K562 (cell line): ENCODE results near the gene ANKRD61. TPM values are rescaled to one million over a fixed set of nuclear protein-coding genes. Genes with fewer than 3 reads are reported as not detected.

ENCODE experiments used
- ARID3B ChIP-seq: fragments of 250-450 bp; sonication (Bioruptor Pico); IDR thresholded peaks from 2 replicates; pipeline ENCODE4 v1.4.0; 2020; ENCODE audit warnings: borderline replicate concordance
- BDP1 ChIP-seq: IDR thresholded peaks from 3 replicates; pipeline ENCODE4 v1.6.1; 2011; ENCODE audit not compliant: insufficient read length, insufficient read depth
- C11orf30 ChIP-seq: fragments of 450-650 bp; IDR thresholded peaks from 2 replicates; pipeline ENCODE4 v1.6.1; 2016; ENCODE audit warnings: low read depth, mild to moderate bottlenecking
- CC2D1A ChIP-seq: fragments of 450-650 bp; IDR thresholded peaks from 2 replicates; pipeline ENCODE4 v1.6.1; 2017; ENCODE audit warnings: mild to moderate bottlenecking
- ETV5 ChIP-seq: sonication (generic); formaldehyde crosslinking; IDR thresholded peaks from 2 replicates; pipeline ENCODE4 v1.4.0; 2020; ENCODE audit warnings: low read depth, mild to moderate bottlenecking, missing genetic modification reagents
- LEF1 ChIP-seq: fragments of 450-650 bp; IDR thresholded peaks from 2 replicates; pipeline ENCODE4 v1.6.1; 2016; ENCODE audit warnings: mild to moderate bottlenecking
- MEIS2 ChIP-seq: fragments of 450-650 bp; IDR thresholded peaks from 2 replicates; pipeline ENCODE4 v1.6.1; 2014; ENCODE audit warnings: mild to moderate bottlenecking; ENCODE audit not compliant: partially characterized antibody
- NFATC3 ChIP-seq: fragments of 450-650 bp; IDR thresholded peaks from 2 replicates; pipeline ENCODE4 v1.6.1; 2017; ENCODE audit warnings: mild to moderate bottlenecking
- NFIC ChIP-seq: fragments of 450-650 bp; IDR thresholded peaks from 2 replicates; pipeline ENCODE4 v1.6.1; 2017; ENCODE audit warnings: mild to moderate bottlenecking, inconsistent platforms
- OTX1 ChIP-seq: fragments of 450-650 bp; formaldehyde crosslinking; IDR thresholded peaks from 2 replicates; pipeline ENCODE4 v1.4.0; 2022; ENCODE audit warnings: mild to moderate bottlenecking
- POLR3G ChIP-seq: IDR thresholded peaks from 2 replicates; pipeline ENCODE4 v1.6.1; 2011; ENCODE audit not compliant: insufficient read length, insufficient replicate concordance; ENCODE audit errors: extremely low read depth
- SNAPC5 ChIP-seq: fragments of 250-450 bp; sonication (Bioruptor Pico); IDR thresholded peaks from 2 replicates; pipeline ENCODE4 v1.8.0; 2021; ENCODE audit warnings: moderate library complexity, mild to moderate bottlenecking, inconsistent platforms
- TEAD4 ChIP-seq, 2 experiments: sonication (generic) in 1 of 2; formaldehyde crosslinking in 1 of 2; IDR thresholded peaks; 2 replicates each; pipeline versions ENCODE4 v1.6.1 to v1.8.0; 2012 to 2022; ENCODE audit warnings: borderline replicate concordance in 1 of 2, inconsistent platforms in 1 of 2, low read length in 1 of 2, mild to moderate bottlenecking in 1 of 2, missing genetic modification reagents in 1 of 2
- U2AF1 ChIP-seq: fragments of 200-400 bp; formaldehyde crosslinking; optimal IDR thresholded peaks from 2 replicates; pipeline ENCODE3; 2017; ENCODE audit warnings: mild to moderate bottlenecking, low read depth, low read length, moderate library complexity
- VEZF1 ChIP-seq: fragments of 200-800 bp; sonication (Bioruptor generic); IDR thresholded peaks from 2 replicates; pipeline ENCODE4 v1.6.1; 2017; ENCODE audit warnings: missing genetic modification characterization, missing compliant biosample characterization
- ZBED1 ChIP-seq: IDR thresholded peaks from 2 replicates; pipeline ENCODE4 v1.6.1; 2014
- ZBTB34 ChIP-seq: fragments of 250-450 bp; sonication (Bioruptor Pico); IDR thresholded peaks from 2 replicates; pipeline ENCODE4 v1.8.0; 2021; ENCODE audit warnings: mild to moderate bottlenecking, moderate library complexity
- ZC3H4 ChIP-seq: sonication (generic); formaldehyde crosslinking; IDR thresholded peaks from 2 replicates; pipeline ENCODE4 v1.9.0; 2021; ENCODE audit warnings: missing genetic modification reagents, borderline replicate concordance
- ZNF232 ChIP-seq: sonication (generic); formaldehyde crosslinking; IDR thresholded peaks from 2 replicates; pipeline ENCODE4 v1.8.0; 2022; ENCODE audit warnings: mild to moderate bottlenecking, missing genetic modification reagents
- ZNF384 ChIP-seq: IDR thresholded peaks from 2 replicates; pipeline ENCODE4 v1.6.1; 2012; ENCODE audit warnings: low read depth, low read length, improper control_type of control experiment
- ZNF444 ChIP-seq: fragments of 250-450 bp; sonication (Bioruptor Pico); IDR thresholded peaks from 2 replicates; pipeline ENCODE4 v1.4.0; 2020; ENCODE audit warnings: mild to moderate bottlenecking, moderate library complexity
- polyA plus RNA-seq, 8 experiments: library from polyadenylated mRNA; depleted of rRNA in 4 of 8; stranded (reverse) in 5 of 8; unstranded in 3 of 8; fragments of >200 nt; fragmentation: Nextera tagmentation in 2 of 8; fragmentation: Illumina TruSeq in 1 of 8; extraction: Ambion mirVana in 2 of 8; extraction: Trizol in 1 of 8; gene quantifications; 2 replicates each; pipeline versions ENCODE4 v1.2.1 to v1.2.3, GENCODE V29; 2011 to 2014; ENCODE audit warnings: inconsistent platforms in 1 of 8, missing spikeins in 1 of 8
- total RNA-seq, 7 experiments: library from RNA; depleted of rRNA in 6 of 7; stranded (reverse); fragments of >200 nt in 6 of 7; fragmentation: Illumina TruSeq in 2 of 7; extraction: Trizol in 2 of 7; gene quantifications; 2 replicates each; pipeline versions ENCODE4 v1.2.1 to v1.2.3, GENCODE V29; 2011 to 2021; ENCODE audit warnings: low replicate concordance in 1 of 7

The ANKRD61 gene
- total and polyA plus RNA-seq, 9 of the 15 experiments (the other 6 are each of a cell fraction or from before 2014, with no cell fraction given) = 0.08 to 0.11 (median 0.09) TPM; not detected in 5

GRCh38 chr7:6008668-6009611 is 22.2 kb upstream of the ANKRD61 start, which contains the start of the genes AIMP2 and PMS2 (continued):
- TF ChIP-seq VEZF1 (CRISPR knock-in tag) (peak; percentile 59), TEAD4 (IDR thresholded peaks at IDR 0.05; ENCODE audit: low read length) (peak; percentile 60; the same call in 1 of the 2 replicates), TEAD4 (CRISPR knock-in tag; IDR thresholded peaks at IDR 0.05; ENCODE audit: borderline replicate concordance) (peak; percentile 91), ZBTB34 (no peak), ZC3H4 (peak; percentile 79; the same call in 1 of the 2 replicates), CC2D1A (peak; percentile 35; the same call in 1 of the 2 replicates), NFATC3 (peak; percentile 30; the same call in 1 of the 2 replicates), LEF1 (peak; percentile 60; the same call in 1 of the 2 replicates), OTX1 (CRISPR knock-in tag) (0 out of 2 replicates have a peak, but pooled peaks have one; percentile 13), ZNF384 (no peak), POLR3G (no peak), ARID3B (CRISPR knock-in tag) (peak; percentile 89; the same call in 1 of the 2 replicates), NFIC (peak; percentile 26; the same call in 1 of the 2 replicates), ZNF444 (0 out of 2 replicates have a peak, but pooled peaks have one; percentile 21), ZNF232 (CRISPR knock-in tag) (no peak), ZBED1 (no peak), ETV5 (CRISPR knock-in tag) (peak; percentile 16; the same call in 1 of the 2 replicates), SNAPC5 (CRISPR knock-in tag) (no peak), MEIS2 (peak; percentile 62), BDP1 (no peak), U2AF1 (no peak), C11orf30 (peak; percentile 55)
